Activated CD8-positive, alpha-beta memory T cell treated with anti-CD3 and anti-CD28 coated beads, Interleukin-2, amount 50 U/mL, for 48 hours (primary cell): ENCODE measurements around the gene RBM18.

Source experiments
- DNase-seq: peaks from one replicate; pipeline ENCODE4 v3.0.0-alpha.2; 2020

RBM18 gene

GRCh38 chr9:122258886-122259415 is 5.7 kb downstream of the RBM18 start:
- no peak for DNase-seq

- DNase-seq: no peak
Observed at GRCh38 chr9:122256206-122256605, 8.4 kb downstream of the RBM18 start.

GRCh38 chr9:122254761-122255160 is 9.9 kb downstream of the RBM18 start:
- DNase-seq: no peak

- no peak for DNase-seq
Observed at GRCh38 chr9:122252796-122253195, 11.8 kb downstream of the RBM18 start.

GRCh38 chr9:122251351-122251750 is 13.3 kb downstream of the RBM18 start:
- DNase-seq: no peak

- no peak for DNase-seq
Observed at GRCh38 chr9:122248448-122248865, 16.2 kb downstream of the RBM18 start.

GRCh38 chr9:122246666-122247065 is 18.0 kb downstream of the RBM18 start:
- no peak for DNase-seq

- DNase-seq: no peak
Observed at GRCh38 chr9:122244349-122244748, 20.3 kb downstream of the RBM18 start.

- no peak for DNase-seq
Observed at GRCh38 chr9:122239722-122240121, 24.9 kb downstream of the RBM18 start.

- no peak for DNase-seq
Observed at GRCh38 chr9:122236681-122237080, 28.0 kb downstream of the RBM18 start.

GRCh38 chr9:122234022-122234748 is 30.5 kb downstream of the RBM18 start:
- no peak for DNase-seq

- DNase-seq: no peak
Observed at GRCh38 chr9:122232796-122233306, 31.8 kb downstream of the RBM18 start.

GRCh38 chr9:122229485-122229837 is 35.2 kb downstream of the RBM18 start:
- DNase-seq: no peak

GRCh38 chr9:122228568-122229484 is 35.8 kb downstream of the RBM18 start, which contains the start of gene LHX6:
Gene LHX6, minus strand, starts transcription at chr9:122228957. Its CDS starts 217 bp downstream, at chr9:122228740.
- DNase-seq: no peak

GRCh38 chr9:122228191-122228567 is 36.5 kb downstream of the RBM18 start:
- no peak for DNase-seq

- no peak for DNase-seq
Observed at GRCh38 chr9:122227575-122227900, 37.1 kb downstream of the RBM18 start.

- no peak for DNase-seq
Observed at GRCh38 chr9:122226758-122227574, 37.7 kb downstream of the RBM18 start.

GRCh38 chr9:122226142-122226757 is 38.4 kb downstream of the RBM18 start:
- no peak for DNase-seq

- DNase-seq: no peak
Observed at GRCh38 chr9:122225312-122226141, 39.1 kb downstream of the RBM18 start.

GRCh38 chr9:122223435-122223834 is 41.2 kb downstream of the RBM18 start:
- no peak for DNase-seq

GRCh38 chr9:122222791-122223190 is 41.8 kb downstream of the RBM18 start:
- DNase-seq: no peak
